K562 (cell line): ENCODE measurements around the gene PRDM16.

Source experiments
- CTCF ChIP-seq, 3 experiments: IDR thresholded peaks in 2 of 3; conservative IDR thresholded peaks in 1 of 3; 2 replicates each; pipeline ENCODE4 v1.5.1; 2011 to 2012; ENCODE audit warnings: low read length in 3 of 3, mild to moderate bottlenecking in 3 of 3, control low read depth in 2 of 3, improper control_type of control experiment in 1 of 3, inconsistent platforms in 1 of 3, low read depth in 1 of 3, mixed read lengths in 1 of 3, moderate library complexity in 1 of 3; ENCODE audit not compliant: insufficient read depth in 2 of 3
- ERF ChIP-seq: fragments of 450-650 bp; formaldehyde crosslinking; IDR thresholded peaks from 2 replicates; pipeline ENCODE4 v1.4.0; 2020; ENCODE audit warnings: mild to moderate bottlenecking, mixed read lengths
- ETV1 ChIP-seq: fragments of 450-650 bp; conservative IDR thresholded peaks from 2 replicates; pipeline ENCODE4 v1.6.1; 2016; ENCODE audit warnings: missing genetic modification characterization, control low read depth, low read depth, missing compliant biosample characterization
- GATAD2B ChIP-seq: fragments of 450-650 bp; IDR thresholded peaks from 2 replicates; pipeline ENCODE4 v1.6.1; 2017; ENCODE audit warnings: mild to moderate bottlenecking, borderline replicate concordance
- HIVEP1 ChIP-seq: fragments of 250-450 bp; sonication (Bioruptor Pico); IDR thresholded peaks from 2 replicates; pipeline ENCODE4 v1.4.0; 2020; ENCODE audit warnings: mild to moderate bottlenecking
- KDM1A ChIP-seq, 2 experiments: fragments of 450-650 bp; IDR thresholded peaks; 2 replicates each; pipeline ENCODE4 v1.6.1; 2016; ENCODE audit warnings: mild to moderate bottlenecking in 2 of 2
- MNT ChIP-seq, 2 experiments: fragments of 450-650 bp; conservative IDR thresholded peaks; 2 replicates each; pipeline ENCODE4 v1.6.1; 2017; ENCODE audit warnings: mild to moderate bottlenecking in 2 of 2, moderate library complexity in 2 of 2
- NCOA4 ChIP-seq: fragments of 450-650 bp; IDR thresholded peaks from 2 replicates; pipeline ENCODE4 v1.6.1; 2018; ENCODE audit warnings: mild to moderate bottlenecking; ENCODE audit not compliant: partially characterized antibody
- RAD21 ChIP-seq, 2 experiments: fragments of 250-450 bp in 1 of 2; fragments of 450-650 bp in 1 of 2; sonication (Bioruptor Pico) in 1 of 2; formaldehyde crosslinking in 1 of 2; IDR thresholded peaks in 1 of 2; conservative IDR thresholded peaks in 1 of 2; 2 replicates each; pipeline versions ENCODE4 v1.4.0 to v1.8.0; 2020 to 2022; ENCODE audit warnings: mild to moderate bottlenecking in 2 of 2, moderate library complexity in 1 of 2
- REST ChIP-seq, 2 experiments: fragments of 450-650 bp; formaldehyde crosslinking in 1 of 2; IDR thresholded peaks; 2 replicates each; pipeline versions ENCODE4 v1.4.0 to v1.6.1; 2014 to 2020; ENCODE audit warnings: mild to moderate bottlenecking in 2 of 2, borderline replicate concordance in 1 of 2, low read depth in 1 of 2
- TFE3 ChIP-seq: fragments of 450-650 bp; formaldehyde crosslinking; IDR thresholded peaks from 2 replicates; pipeline ENCODE4 v1.4.0; 2020; ENCODE audit warnings: mild to moderate bottlenecking, mixed read lengths
- ZNF133 ChIP-seq: fragments of 250-450 bp; sonication (Bioruptor Pico); IDR thresholded peaks from 2 replicates; pipeline ENCODE4 v1.4.0; 2020; ENCODE audit warnings: mild to moderate bottlenecking
- ZNF407 ChIP-seq: fragments of 450-650 bp; IDR thresholded peaks from 2 replicates; pipeline ENCODE4 v1.6.1; 2016; ENCODE audit warnings: low read depth

GRCh38 chr1:3452866-3453175 lies 383.8 kb downstream of the PRDM16 start:
- TF ChIP-seq ERF (CRISPR knock-in tag) = no peak
- no peak for TF ChIP-seq TFE3 (CRISPR knock-in tag)
- no peak for TF ChIP-seq ZNF407
- TF ChIP-seq GATAD2B = no peak
- no peak for TF ChIP-seq ZNF133
- no peak for TF ChIP-seq RAD21 (CRISPR knock-in tag; conservative IDR thresholded peaks at IDR 0.05 in 1 of 2, IDR thresholded peaks at IDR 0.05 in 1 of 2)
- no peak for TF ChIP-seq NCOA4
- TF ChIP-seq ETV1 = no peak
- TF ChIP-seq CTCF (IDR thresholded peaks at IDR 0.05 in 2 of 3, conservative IDR thresholded peaks at IDR 0.05 in 1 of 3; ENCODE audit: insufficient read depth in 2 of 3, low read depth in 1 of 3, low read length in 3 of 3) = no peak
- TF ChIP-seq REST (IDR thresholded peaks at IDR 0.05; ENCODE audit: borderline replicate concordance) = no peak
- TF ChIP-seq REST (CRISPR knock-in tag; IDR thresholded peaks at IDR 0.05; ENCODE audit: low read depth) = no peak
- TF ChIP-seq HIVEP1 (CRISPR knock-in tag) = no peak
- TF ChIP-seq KDM1A (IDR thresholded peaks at IDR 0.05) = no peak
- no peak for TF ChIP-seq MNT (conservative IDR thresholded peaks at IDR 0.05)
